K562 (cell line): Measurements from ENCODE around the gene SLMAP. TPM values are rescaled to one million over a fixed set of nuclear protein-coding genes. Genes with fewer than 3 reads are reported as not detected.

Experiments
- ATAC-seq: fragments of 200-7000 bp; cut with Tn5 transposase; 3 replicates; pipeline ENCODE4 v1.9.1; 2020; ENCODE audit warnings: moderate library complexity
- BruUV-seq: library from RNA; stranded (reverse); fragments of 400-500 nt; replicated peaks from 2 replicates; lab custom pipeline; 2021; lab: Mats Ljungman, UMichigan
- CTCF ChIA-PET: fragments of 300-600 bp; formaldehyde crosslinking; extraction: SDS; loops from one replicate; lab custom pipeline; 2021; ENCODE audit warnings: low intra/inter-chr PET ratio; lab: Yijun Ruan, JAX
- POLR2A ChIA-PET: fragments of 300-600, 350-650 bp; sonication (Branson Sonifier 250); formaldehyde crosslinking; extraction: SDS; loops from one replicate; lab custom pipeline; 2021; ENCODE audit warnings: antibody characterized with exemption, inconsistent platforms; lab: Yijun Ruan, JAX
- DNase-seq, 4 experiments: peaks; one replicate each; pipeline versions ENCODE4 v3.0.0 to v3.0.0-alpha.2; 2011 to 2018; ENCODE audit warnings: low spot score in 3 of 4, mixed read lengths in 3 of 4; ENCODE audit errors: extremely low read depth in 1 of 4
- FAIRE-seq: peaks from 2 replicates; lab custom pipeline; 2011; peaks lifted over from hg19 to GRCh38; lab: Jason Lieb, UNC
- H2AFZ ChIP-seq: 2 replicates; pipeline ENCODE4 v1.6.0; 2011; ENCODE audit warnings: low read depth, low read length, control low read depth, inconsistent platforms
- H3K27ac ChIP-seq: fragments of 200-600 bp; 3 replicates; pipeline ENCODE4 v1.8.0; 2011; ENCODE audit warnings: low read depth, mild to moderate bottlenecking, control low read depth, inconsistent platforms, low read length, moderate library complexity, mixed read lengths; ENCODE audit errors: extremely low read depth
- H3K27me3 ChIP-seq, 2 experiments: fragments of 300-600 bp in 1 of 2; 2 replicates in 1 of 2; 3 replicates in 1 of 2; pipeline versions ENCODE4 v1.6.0 to v1.8.0; 2011; ENCODE audit warnings: inconsistent platforms in 2 of 2, low read length in 2 of 2, mild to moderate bottlenecking in 1 of 2, mixed read lengths in 1 of 2, moderate library complexity in 1 of 2; ENCODE audit not compliant: control insufficient read depth in 2 of 2, insufficient read depth in 2 of 2
- H3K36me3 ChIP-seq: fragments of 300-600 bp; 3 replicates; pipeline ENCODE4 v1.8.0; 2011; ENCODE audit warnings: mild to moderate bottlenecking, low read length, inconsistent platforms; ENCODE audit not compliant: control insufficient read depth, insufficient read depth
- H3K4me1 ChIP-seq, 2 experiments: fragments of 200-600 bp in 1 of 2; replicated peaks in 1 of 2; 2 replicates in 1 of 2; 3 replicates in 1 of 2; pipeline versions ENCODE4 v1.5.1 to v1.8.0; 2011; ENCODE audit warnings: inconsistent platforms in 2 of 2, low read length in 2 of 2, mild to moderate bottlenecking in 1 of 2, mixed read lengths in 1 of 2, moderate library complexity in 1 of 2; ENCODE audit not compliant: control insufficient read depth in 2 of 2, insufficient read depth in 2 of 2
- H3K4me2 ChIP-seq: 2 replicates; pipeline ENCODE4 v1.6.1; 2011; ENCODE audit warnings: low read length, control low read depth, inconsistent platforms, mixed read lengths; ENCODE audit not compliant: insufficient read depth
- H3K4me3 ChIP-seq: fragments of 200-600 bp; sonication (generic), shearing (Covaris generic); 2 replicates; pipeline ENCODE4 v1.5.1; 2016; ENCODE audit warnings: control low read depth, inconsistent platforms
- H3K79me2 ChIP-seq: fragments of 200-600 bp; 3 replicates; pipeline ENCODE4 v1.8.0; 2011; ENCODE audit warnings: low read length, inconsistent platforms; ENCODE audit not compliant: control insufficient read depth, insufficient read depth
- H3K9ac ChIP-seq, 2 experiments: 2 replicates each; pipeline versions ENCODE4 v1.6.0 to v1.6.1; 2011; ENCODE audit warnings: low read depth in 2 of 2, low read length in 2 of 2, control low read depth in 1 of 2, inconsistent platforms in 1 of 2, mild to moderate bottlenecking in 1 of 2, mixed read lengths in 1 of 2; ENCODE audit not compliant: insufficient read depth in 1 of 2
- H3K9me1 ChIP-seq: one replicate; pipeline ENCODE4 v1.6.0; 2011; ENCODE audit warnings: inconsistent platforms, mild to moderate bottlenecking, low read length, moderate library complexity; ENCODE audit not compliant: control insufficient read depth, insufficient read depth
- H3K9me3 ChIP-seq: replicated peaks from 2 replicates; pipeline ENCODE4 v1.5.1; 2011; ENCODE audit warnings: low read depth, low read length, inconsistent platforms; ENCODE audit not compliant: control insufficient read depth, insufficient read depth
- H4K20me1 ChIP-seq: replicated peaks from 2 replicates; pipeline ENCODE4 v1.6.1; 2011; ENCODE audit warnings: low read length, inconsistent platforms, mixed read lengths; ENCODE audit not compliant: control insufficient read depth, insufficient read depth
- ATF1 ChIP-seq, 2 experiments: fragments of 450-650 bp in 1 of 2; IDR thresholded peaks; 2 replicates each; pipeline ENCODE4 v1.6.1; 2016; ENCODE audit warnings: missing compliant biosample characterization in 1 of 2, missing genetic modification characterization in 1 of 2
- CREM ChIP-seq: IDR thresholded peaks from 2 replicates; pipeline ENCODE4 v1.6.1; 2014; ENCODE audit warnings: antibody characterized with exemption, low read depth
- KAT2B ChIP-seq: IDR thresholded peaks from one replicate; pipeline ENCODE4 v1.6.1; 2012; ENCODE audit warnings: low read depth, mild to moderate bottlenecking, control low read depth, inconsistent platforms, low read length, moderate library complexity
- NR2F6 ChIP-seq: fragments of 450-650 bp; formaldehyde crosslinking; IDR thresholded peaks from 2 replicates; pipeline ENCODE4 v1.4.0; 2020; ENCODE audit warnings: mild to moderate bottlenecking
- PHTF2 ChIP-seq: fragments of 250-450 bp; sonication (Bioruptor Pico); IDR thresholded peaks from 2 replicates; pipeline ENCODE4 v1.5.0; 2021; ENCODE audit warnings: mild to moderate bottlenecking
- RAD51 ChIP-seq: fragments of 450-650 bp; IDR thresholded peaks from 2 replicates; pipeline ENCODE4 v1.7.1; 2016; ENCODE audit warnings: low read depth, mild to moderate bottlenecking, borderline replicate concordance
- RHOXF2B ChIP-seq: fragments of 250-450 bp; sonication (Bioruptor Pico); conservative IDR thresholded peaks from 2 replicates; pipeline ENCODE4 v1.5.1; 2021
- SREBF1 ChIP-seq: fragments of 150-350 bp; IDR thresholded peaks from 2 replicates; pipeline ENCODE4 v1.6.1; 2014; ENCODE audit warnings: antibody characterized with exemption, low read depth, low read length, borderline replicate concordance
- TAF1 ChIP-seq: IDR thresholded peaks from 2 replicates; pipeline ENCODE4 v1.6.1; 2011; ENCODE audit warnings: mild to moderate bottlenecking, low read length, moderate library complexity; ENCODE audit not compliant: insufficient read depth, control insufficient read depth, severe bottlenecking; ENCODE audit errors: extremely low read depth
- TCF7L2 ChIP-seq: fragments of 150-350 bp; IDR thresholded peaks from 2 replicates; pipeline ENCODE4 v1.6.1; 2016; ENCODE audit warnings: low read depth, mild to moderate bottlenecking, low read length, moderate library complexity
- TEAD2 ChIP-seq: fragments of 450-650 bp; IDR thresholded peaks from 2 replicates; pipeline ENCODE4 v1.6.1; 2016; ENCODE audit warnings: missing genetic modification characterization, control low read depth, missing compliant biosample characterization
- TSC22D4 ChIP-seq: fragments of 450-650 bp; IDR thresholded peaks from 2 replicates; pipeline ENCODE4 v1.6.1; 2016; ENCODE audit warnings: missing genetic modification characterization, missing biosample characterization, control low read depth
- ZNF766 ChIP-seq: fragments of 200-800 bp; sonication (Bioruptor generic); conservative IDR thresholded peaks from 2 replicates; pipeline ENCODE4 v1.6.1; 2016; ENCODE audit warnings: missing genetic modification characterization, missing compliant biosample characterization
- WGBS: fragments of 100-300 bp; shearing (Covaris generic); methylation state at CpG from one replicate; pipeline ENCODE4 v1.1.6; 2016; ENCODE audit warnings: low coverage, mixed read lengths; ENCODE audit not compliant: insufficient coverage; ENCODE audit errors: missing lambda C conversion rate; 5-methylcytosine and 5-hydroxymethylcytosine counted together
- in situ Hi-C: fragments of 300-500 bp; cut with MboI; formaldehyde crosslinking; loops from 4 replicates; pipeline ENCODE4 v1.15.0; 2018; ENCODE audit warnings: inconsistent platforms, mixed read lengths
- intact Hi-C: fragments of 100-400 bp; cut with micrococcal nuclease; formaldehyde crosslinking; loops from 2 replicates; pipeline ENCODE4 v1.14.2; 2022
- polyA plus RNA-seq, 8 experiments: library from polyadenylated mRNA; depleted of rRNA in 4 of 8; stranded (reverse) in 5 of 8; unstranded in 3 of 8; fragments of >200 nt; fragmentation: Nextera tagmentation in 2 of 8; fragmentation: Illumina TruSeq in 1 of 8; extraction: Ambion mirVana in 2 of 8; extraction: Trizol in 1 of 8; gene quantifications; 2 replicates each; pipeline versions ENCODE4 v1.2.1 to v1.2.3, GENCODE V29; 2011 to 2014; ENCODE audit warnings: inconsistent platforms in 1 of 8, missing spikeins in 1 of 8
- total RNA-seq, 7 experiments: library from RNA; depleted of rRNA in 6 of 7; stranded (reverse); fragments of >200 nt in 6 of 7; fragmentation: Illumina TruSeq in 2 of 7; extraction: Trizol in 2 of 7; gene quantifications; 2 replicates each; pipeline versions ENCODE4 v1.2.1 to v1.2.3, GENCODE V29; 2011 to 2021; ENCODE audit warnings: low replicate concordance in 1 of 7

Gene SLMAP
- total and polyA plus RNA-seq, 9 of the 15 experiments (the other 6 are each of a cell fraction or from before 2014, with no cell fraction given) = 12.1 to 50.7 (median 28.3) TPM

DNA sequence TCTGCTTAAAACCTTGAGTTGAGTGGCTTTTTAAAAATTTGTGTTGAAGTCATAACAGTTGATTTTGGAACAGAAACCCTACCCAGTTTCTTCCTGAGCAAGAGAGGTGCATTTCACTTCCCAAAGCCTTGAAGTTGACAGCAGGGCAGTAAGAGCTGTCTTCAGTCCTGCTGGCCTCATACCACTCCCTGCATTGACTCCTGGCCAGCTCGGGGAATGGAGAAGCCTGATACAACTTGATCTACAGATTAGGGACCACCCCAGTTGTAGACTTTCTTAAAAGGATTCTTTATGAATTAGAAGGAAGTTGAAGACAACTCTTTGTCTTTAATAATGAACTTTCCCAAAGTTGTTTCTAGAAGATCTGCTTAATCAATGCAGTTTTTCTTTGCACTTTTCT lies 161.5 kb downstream of the SLMAP start:
- no peaks in the 10 kb centered on the region for H3K9me1 ChIP-seq
- H3K4me1 ChIP-seq = 0 out of 5 replicates have a peak, but pooled peaks cover 0 to 2% of the 10 kb centered on the region in 2 experiments
- H3K79me2 ChIP-seq = no peaks in the 10 kb centered on the region
- BruUV-seq = no TSS peak
- CTCF ChIA-PET = no interaction called here
- intact Hi-C loops = no loop called here
- no peak overlapping the region for H3K4me3 ChIP-seq
- DNase-seq = no peak
- no peaks in the 10 kb centered on the region for H3K27me3 ChIP-seq
- no peak for TF ChIP-seq TAF1
- TF ChIP-seq TSC22D4 = no peak
- no peak for TF ChIP-seq SREBF1
- TF ChIP-seq PHTF2 = no peak
- no peak for TF ChIP-seq RHOXF2B
- TF ChIP-seq RAD51 = no peak
- no peak for TF ChIP-seq CREM
- no peak for TF ChIP-seq TCF7L2
- TF ChIP-seq ATF1 (CRISPR knock-in tag; IDR thresholded peaks at IDR 0.05) = no peak
- TF ChIP-seq ATF1 (tag; IDR thresholded peaks at IDR 0.05) = no peak
- TF ChIP-seq NR2F6 (CRISPR knock-in tag) = no peak
- no peak for TF ChIP-seq ZNF766
- no peak for TF ChIP-seq TEAD2 (tag)
- TF ChIP-seq KAT2B = no peak
- TF ChIP-seq, all 486 proteins: peak for 0
- ATAC-seq = no peak
- no peak for FAIRE-seq
- Histone ChIP-seq H3K4me2 (no peak overlapping the region), H2AFZ (no peak overlapping the region), H3K27ac (no peak overlapping the region), H3K9ac (no peak overlapping the region), H3K36me3 (peaks cover 58% of the 10 kb centered on the region), H4K20me1 (no peaks in the 10 kb centered on the region), H3K9me3 (no peaks in the 10 kb centered on the region)
- in situ Hi-C loops = no loop called here
- POLR2A ChIA-PET = no interaction called here
- 40% methylated on average over 1 of the region's 1 CpG for WGBS
